Fibroblast of peridontal ligament (primary cell): ENCODE results near the gene TBL1X.

Experiments
- DNase-seq: peaks from one replicate; pipeline ENCODE4 v3.0.0-alpha.2; 2010; ENCODE audit errors: extremely low read depth

The TBL1X gene

GRCh38 chrX:9586992-9587392 is 122.1 kb downstream of the TBL1X start:
- no peak for DNase-seq

GRCh38 chrX:9587642-9588041 is 122.8 kb downstream of the TBL1X start:
- DNase-seq, result no peak

GRCh38 chrX:9591496-9591895 is 126.6 kb downstream of the TBL1X start:
- no peak for DNase-seq

- DNase-seq, result no peak
Measured at GRCh38 chrX:9593756-9594155, 128.9 kb downstream of the TBL1X start.

GRCh38 chrX:9595174-9595573 is 130.3 kb downstream of the TBL1X start:
- DNase-seq, result peak; percentile 75

- no peak for DNase-seq
Measured at GRCh38 chrX:9596837-9597236, 132.0 kb downstream of the TBL1X start.

GRCh38 chrX:9597361-9598035 is 132.6 kb downstream of the TBL1X start:
- DNase-seq, result peak; percentile 12

- DNase-seq, result no peak
Measured at GRCh38 chrX:9598344-9598743, 133.5 kb downstream of the TBL1X start.

- no peak for DNase-seq
Measured at GRCh38 chrX:9604111-9604907, 139.5 kb downstream of the TBL1X start.

- no peak for DNase-seq
Measured at GRCh38 chrX:9604908-9605306, 140.0 kb downstream of the TBL1X start.

GRCh38 chrX:9605484-9605883 is 140.6 kb downstream of the TBL1X start:
- no peak for DNase-seq

GRCh38 chrX:9606971-9607370 is 142.1 kb downstream of the TBL1X start:
- DNase-seq, result no peak

GRCh38 chrX:9609499-9609898 is 144.6 kb downstream of the TBL1X start:
- no peak for DNase-seq

GRCh38 chrX:9609987-9610386 is 145.1 kb downstream of the TBL1X start:
- no peak for DNase-seq

GRCh38 chrX:9610771-9611392 is 146.0 kb downstream of the TBL1X start:
- peak; percentile 18 for DNase-seq

GRCh38 chrX:9611436-9612145 is 146.7 kb downstream of the TBL1X start:
- DNase-seq, result no peak

GRCh38 chrX:9612146-9612505 is 147.3 kb downstream of the TBL1X start:
- no peak for DNase-seq

GRCh38 chrX:9614016-9614415 is 149.2 kb downstream of the TBL1X start:
- peak; percentile 61 for DNase-seq

GRCh38 chrX:9619133-9619532 is 154.3 kb downstream of the TBL1X start:
- DNase-seq, result no peak

- no peak for DNase-seq
Measured at GRCh38 chrX:9619581-9619980, 154.7 kb downstream of the TBL1X start.

GRCh38 chrX:9622128-9622527 is 157.3 kb downstream of the TBL1X start:
- DNase-seq, result no peak

- DNase-seq, result peak; percentile 54
Measured at GRCh38 chrX:9626379-9626778, 161.5 kb downstream of the TBL1X start.
